B cell (primary cell): ENCODE results near the gene ERBB3. TPM values are rescaled to one million over a fixed set of nuclear protein-coding genes. Genes with fewer than 3 reads are reported as not detected.

Source experiments
- ATAC-seq: fragments of 200-7000 bp; cut with Tn5 transposase; one replicate; pipeline ENCODE4 v1.10.0; 2021; ENCODE audit warnings: low read depth, mild to moderate bottlenecking, moderate number of reproducible peaks, moderate library complexity
- CTCF ChIA-PET: fragments of 350-600 bp; sonication (Branson Sonifier 250); formaldehyde crosslinking; loops from one replicate; lab custom pipeline; 2021; ENCODE audit warnings: antibody characterized with exemption, inconsistent platforms; lab: Charles Lee
- POLR2A ChIA-PET: fragments of 350-600 bp; sonication (Branson Sonifier 250); formaldehyde crosslinking; loops from one replicate; lab custom pipeline; 2021; ENCODE audit warnings: antibody characterized with exemption; lab: Charles Lee
- DNase-seq: peaks from one replicate; pipeline ENCODE4 v3.0.0; 2013
- H2AFZ ChIP-seq: 2 replicates; pipeline ENCODE4 v1.6.1; 2012; ENCODE audit warnings: mild to moderate bottlenecking, low read depth, low read length; ENCODE audit not compliant: insufficient read depth, poor library complexity, severe bottlenecking
- H3K27ac ChIP-seq, 2 donors: 1 replicate in 1 of 2; 2 replicates in 1 of 2; pipeline ENCODE4 v1.5.1; 2012 to 2013; ENCODE audit warnings: low read length in 2 of 2, mild to moderate bottlenecking in 2 of 2, moderate library complexity in 1 of 2
- H3K27me3 ChIP-seq, 4 experiments: fragments of 200-600 bp in 1 of 4; sonication (generic) in 1 of 4; replicated peaks in 1 of 4; 1 replicate in 2 of 4; 2 replicates in 2 of 4; pipeline versions ENCODE4 v1.6.1 to v1.7.0; 2013 to 2016; ENCODE audit warnings: low read length in 3 of 4, mild to moderate bottlenecking in 2 of 4, mixed read lengths in 1 of 4, moderate library complexity in 1 of 4; ENCODE audit not compliant: insufficient read depth in 4 of 4, control insufficient read depth in 3 of 4; ENCODE audit errors: control extremely low read depth in 1 of 4
- H3K36me3 ChIP-seq, 2 experiments: replicated peaks in 1 of 2; 1 replicate in 1 of 2; 2 replicates in 1 of 2; pipeline versions ENCODE4 v1.6.1 to v1.7.1; 2013; ENCODE audit warnings: low read length in 1 of 2; ENCODE audit not compliant: insufficient read depth in 2 of 2, control insufficient read depth in 1 of 2; ENCODE audit errors: control extremely low read depth in 1 of 2, extremely low read depth in 1 of 2
- H3K4me1 ChIP-seq, 2 donors: fragments of 200-600 bp in 1 of 2; sonication (generic) in 1 of 2; 1 replicate in 1 of 2; 2 replicates in 1 of 2; pipeline versions ENCODE4 v1.5.1 to v1.6.1; 2013 to 2017; ENCODE audit warnings: low read length in 2 of 2; ENCODE audit not compliant: control insufficient read depth in 2 of 2, insufficient read depth in 2 of 2
- H3K4me2 ChIP-seq: replicated peaks from 2 replicates; pipeline ENCODE3; 2012; ENCODE audit warnings: mild to moderate bottlenecking, low read depth, low read length; ENCODE audit not compliant: poor library complexity, severe bottlenecking
- H3K4me3 ChIP-seq, 5 experiments: fragments of 200-600 bp in 1 of 5; sonication (generic) in 1 of 5; 1 replicate in 3 of 5; 2 replicates in 2 of 5; pipeline versions ENCODE4 v1.5.1 to v1.7.0; 2011 to 2016; ENCODE audit warnings: low read length in 4 of 5, mild to moderate bottlenecking in 4 of 5, low read depth in 2 of 5, control low read depth in 1 of 5, moderate library complexity in 1 of 5; ENCODE audit not compliant: insufficient read depth in 1 of 5; ENCODE audit errors: control extremely low read depth in 1 of 5, extremely low read depth in 1 of 5
- H3K79me2 ChIP-seq: fragments of 200-600 bp; sonication (generic); one replicate; pipeline ENCODE4 v1.6.0; 2016; ENCODE audit warnings: low read length; ENCODE audit not compliant: control insufficient read depth, insufficient read depth
- H3K9ac ChIP-seq: fragments of 200-600 bp; sonication (generic); 2 replicates; pipeline ENCODE4 v1.6.1; 2017; ENCODE audit warnings: mild to moderate bottlenecking, low read length, moderate library complexity
- H3K9me3 ChIP-seq, 3 donors: one replicate each; pipeline versions ENCODE4 v1.6.1 to v1.7.1; 2013; ENCODE audit warnings: low read length in 2 of 3; ENCODE audit not compliant: control insufficient read depth in 2 of 3, insufficient read depth in 1 of 3; ENCODE audit errors: control extremely low read depth in 1 of 3
- H4K20me1 ChIP-seq: 2 replicates; pipeline ENCODE4 v1.6.0; 2012; ENCODE audit warnings: mild to moderate bottlenecking, low read length; ENCODE audit not compliant: insufficient read depth, control insufficient read depth, poor library complexity, severe bottlenecking
- H3K27ac Mint-ChIP-seq: one replicate; pipeline ENCODE4 v1.8.0; 2021; ENCODE audit warnings: mixed read lengths
- H3K27me3 Mint-ChIP-seq: one replicate; pipeline ENCODE4 v1.8.0; 2021; ENCODE audit warnings: mixed read lengths
- H3K4me1 Mint-ChIP-seq: one replicate; pipeline ENCODE4 v1.8.0; 2021; ENCODE audit warnings: mixed read lengths
- H3K4me3 Mint-ChIP-seq: one replicate; pipeline ENCODE4 v1.8.0; 2021; ENCODE audit warnings: mixed read lengths
- H3K9me3 Mint-ChIP-seq: one replicate; pipeline ENCODE4 v1.8.0; 2022; ENCODE audit warnings: mixed read lengths; ENCODE audit not compliant: insufficient read depth
- CTCF ChIP-seq: fragments of 200-600 bp; IDR thresholded peaks from one replicate; pipeline ENCODE4 v1.8.0; 2022; ENCODE audit warnings: antibody characterized with exemption, mild to moderate bottlenecking
- EZH2 ChIP-seq: IDR thresholded peaks from 2 replicates; pipeline ENCODE4 v1.6.1; 2012; ENCODE audit warnings: borderline replicate concordance, low read depth, mild to moderate bottlenecking, moderate library complexity, low read length; ENCODE audit not compliant: insufficient read depth, poor library complexity, severe bottlenecking
- WGBS: methylation state at CpG from one replicate; pipeline ENCODE4 v1.1.5; 2013; ENCODE audit warnings: missing lambda C conversion rate; ENCODE audit not compliant: insufficient coverage; 5-methylcytosine and 5-hydroxymethylcytosine counted together
- intact Hi-C: fragments of 100-400 bp; cut with micrococcal nuclease; formaldehyde crosslinking; loops from one replicate; pipeline ENCODE4 v1.10.0; 2022
- polyA plus RNA-seq: library from polyadenylated mRNA; depleted of rRNA; stranded (reverse); fragments of >200 nt; gene quantifications from 2 replicates; pipeline ENCODE4 v1.2.3, GENCODE V29; 2012
- total RNA-seq, 2 donors: library from RNA; stranded (reverse); fragments of 120-200 nt in 1 of 2; gene quantifications; 1 replicate in 1 of 2; 2 replicates in 1 of 2; pipeline versions ENCODE4 v1.2.3 to v1.2.4, GENCODE V29; 2013 to 2022

The ERBB3 gene
- total and polyA plus RNA-seq, 2 donors (not counting 1 experiment from before 2014, with no cell fraction given): 0.10 TPM; not detected in 1

GRCh38 chr12:56104815-56105608 is 25.0 kb downstream of the ERBB3 start:
- no peaks in the 10 kb centered on the region for H3K9me3 ChIP-seq
- H3K27me3 Mint-ChIP-seq: no peaks in the 10 kb centered on the region
- H3K4me1 Mint-ChIP-seq: peaks cover 38% of the 10 kb centered on the region
- TF ChIP-seq EZH2 (no peak), CTCF (no peak)
- intact Hi-C loops: loop anchor here (1.0 to 5.0 kb wide), 10 partner anchors 11 to 288 kb away; partner anchors contain the start of genes MYL6B, RAB5B, RPL41 and RPS26
- peaks cover 0 to 33% of the 10 kb centered on the region in 2 experiments for H3K36me3 ChIP-seq
- H3K4me2 ChIP-seq: peak overlapping the region; percentile 83
- H3K4me3 Mint-ChIP-seq: peak overlapping the region; percentile 100
- H4K20me1 ChIP-seq: no peaks in the 10 kb centered on the region
- H3K27ac ChIP-seq: peak overlapping the region; percentile 66 to 67
- WGBS: 1% methylated on average over 37 of the region's 40 CpGs
- H3K9ac ChIP-seq: peak overlapping the region; percentile 83
- peaks cover 27% of the 10 kb centered on the region for H3K79me2 ChIP-seq
- ATAC-seq (peak; percentile 1), DNase-seq (no peak)
- H3K4me3 ChIP-seq: peak overlapping the region; percentile 32 to 93 (median 86)
- no peaks in the 10 kb centered on the region for H3K27me3 ChIP-seq
- CTCF ChIA-PET: interaction anchor here (0.6 to 3.7 kb wide), 6 partner anchors 9 to 109 kb away, joined by 3 to 34 read pairs (median 4); partner anchors contain the start of genes RPL41, SMARCC2 and ZC3H10
- peaks cover 18 to 23% of the 10 kb centered on the region in 2 donors for H3K4me1 ChIP-seq
- H2AFZ ChIP-seq: peak overlapping the region; percentile 88
- H3K9me3 Mint-ChIP-seq: no peaks in the 10 kb centered on the region
- POLR2A ChIA-PET: interaction anchor here (0.5 to 2.5 kb wide), 8 partner anchors 12 to 376 kb away, joined by 3 to 42 read pairs (median 6); partner anchors contain the start of genes ESYT1, RAB5B, RNF41 and RPL41
- H3K27ac Mint-ChIP-seq: peak overlapping the region; percentile 92
